ENCODE measurements around the gene AUTS2. TPM values are rescaled to one million over a fixed set of nuclear protein-coding genes. Genes with fewer than 3 reads are reported as not detected.
A peak's percentile ranks its signal among the peaks of the same experiment; 100 is the strongest.

The AUTS2 gene
- total RNA-seq, 2 donors from 2014 or later: 2.9 to 7.9 TPM

DNA sequence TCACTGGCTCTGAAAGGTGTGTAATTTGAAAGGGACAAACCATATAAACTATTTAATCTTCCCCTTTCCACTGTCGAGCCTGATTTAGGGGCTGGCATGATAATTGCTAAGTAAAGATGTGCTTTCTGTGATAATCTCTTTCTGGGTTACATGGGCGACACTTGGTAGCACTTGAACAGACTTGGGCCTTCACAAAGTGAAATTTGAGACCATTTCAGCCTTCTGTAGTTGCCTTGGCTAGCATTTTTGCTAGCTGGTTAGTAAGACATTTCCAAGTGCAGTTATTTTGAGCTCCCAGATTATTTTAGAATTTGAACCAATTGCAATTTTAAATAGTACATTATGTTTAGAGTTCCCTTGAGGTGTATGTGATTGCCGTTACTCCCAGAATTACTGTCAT, 1101.0 kb downstream of the AUTS2 start:
- no peak for DNase-seq
- ATAC-seq (replicated peaks in 1 of 2): no peak
- Mint-ChIP-seq H3K9me3 (no peaks in the 10 kb centered on the region), H3K27ac (no peak overlapping the region), H3K36me3 (ENCODE audit: insufficient read depth in 2 of 2) (no peaks in the 10 kb centered on the region), H3K4me3 (no peak overlapping the region), H3K27me3 (ENCODE audit: low read depth) (peaks cover 34% of the 10 kb centered on the region), H3K4me1 (ENCODE audit: low read depth) (peaks cover 6% of the 10 kb centered on the region)

DNA sequence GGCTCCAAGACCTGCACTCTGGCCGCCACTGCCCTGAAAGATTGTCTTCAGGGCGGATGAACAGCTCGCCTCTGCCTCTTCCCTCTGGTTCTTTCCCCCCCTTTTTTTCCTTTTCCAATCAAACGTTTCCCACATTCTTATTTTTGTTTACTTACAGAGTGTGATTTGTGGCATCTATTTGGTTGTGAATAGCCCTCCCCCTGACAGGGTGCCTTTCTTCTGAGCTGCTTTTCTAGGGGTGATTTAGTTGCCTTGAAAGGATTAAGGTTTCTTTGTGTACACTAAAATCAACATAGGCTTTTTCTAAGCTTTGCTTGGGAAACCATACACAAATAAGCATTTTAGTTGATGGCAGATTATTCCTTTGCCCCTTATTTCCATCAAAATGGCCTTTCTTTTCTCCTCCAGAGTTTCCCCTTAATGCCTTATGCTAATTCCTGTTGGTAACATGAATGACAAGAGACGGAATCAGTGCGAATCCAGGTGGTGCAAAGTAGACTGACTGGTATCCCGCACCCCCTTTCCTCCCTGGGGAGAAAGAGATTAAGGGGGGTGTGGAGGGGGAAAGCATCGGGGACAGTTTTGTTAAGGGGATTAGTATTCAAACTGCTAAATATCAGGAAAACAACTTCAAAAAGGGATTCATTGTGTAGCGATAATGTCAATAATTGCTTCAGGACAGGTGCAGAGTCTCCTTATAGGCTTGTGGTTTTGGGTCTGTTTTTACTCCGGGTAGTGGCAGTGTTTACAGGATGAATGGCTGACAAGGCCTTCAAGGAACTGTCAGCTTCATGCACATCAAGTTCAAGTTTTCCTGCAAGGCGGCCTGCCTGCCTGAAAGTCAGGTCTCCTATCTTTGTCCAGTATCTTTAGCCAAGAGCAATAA, 1102.0 kb downstream of the AUTS2 start:
- Mint-ChIP-seq H3K36me3 (ENCODE audit: insufficient read depth in 2 of 2) (no peaks in the 10 kb centered on the region), H3K9me3 (no peaks in the 10 kb centered on the region), H3K27ac (no peak overlapping the region)

DNA sequence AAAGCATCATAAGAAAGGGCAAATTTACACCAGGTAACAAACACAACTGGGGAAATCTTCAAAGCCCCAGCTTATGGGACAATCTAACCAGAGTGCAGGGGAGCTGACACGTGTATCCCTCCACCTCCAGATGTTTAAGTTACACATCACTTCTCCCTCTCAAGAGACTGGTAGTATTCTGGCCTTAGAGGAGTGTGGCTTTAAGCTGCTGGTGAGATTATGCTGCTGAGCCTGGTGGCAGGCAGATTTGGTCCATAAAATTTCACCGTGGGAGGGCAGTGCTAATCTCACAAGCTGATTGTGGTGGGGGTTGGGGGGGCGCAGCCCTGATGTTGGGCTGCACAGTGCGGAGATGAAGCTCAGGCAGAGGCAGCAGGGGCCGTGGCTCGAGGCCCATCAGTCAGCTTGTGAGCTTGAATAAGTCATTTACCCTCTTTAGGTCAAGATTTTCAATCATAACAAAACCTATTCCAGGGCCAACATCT, 1102.7 kb downstream of the AUTS2 start:
- no peaks in the 10 kb centered on the region for H3K9me3 Mint-ChIP-seq
- no peak overlapping the region for H3K4me3 Mint-ChIP-seq
- no peak for DNase-seq
- ATAC-seq (replicated peaks in 1 of 2): no peak
- H3K27ac Mint-ChIP-seq: no peak overlapping the region
- no peaks in the 10 kb centered on the region for H3K4me1 Mint-ChIP-seq (ENCODE audit: low read depth)
- H3K36me3 Mint-ChIP-seq (ENCODE audit: insufficient read depth in 2 of 2): no peaks in the 10 kb centered on the region
- H3K27me3 Mint-ChIP-seq (ENCODE audit: low read depth): peaks cover 27% of the 10 kb centered on the region

More for the DNA sequence above, 1102.0 kb downstream of the AUTS2 start:
- H3K4me1 Mint-ChIP-seq (ENCODE audit: low read depth): peaks cover 6% of the 10 kb centered on the region
- peaks cover 34% of the 10 kb centered on the region for H3K27me3 Mint-ChIP-seq (ENCODE audit: low read depth)
- no peak for DNase-seq
- H3K4me3 Mint-ChIP-seq: no peak overlapping the region
- ATAC-seq (replicated peaks in 1 of 2): no peak

DNA sequence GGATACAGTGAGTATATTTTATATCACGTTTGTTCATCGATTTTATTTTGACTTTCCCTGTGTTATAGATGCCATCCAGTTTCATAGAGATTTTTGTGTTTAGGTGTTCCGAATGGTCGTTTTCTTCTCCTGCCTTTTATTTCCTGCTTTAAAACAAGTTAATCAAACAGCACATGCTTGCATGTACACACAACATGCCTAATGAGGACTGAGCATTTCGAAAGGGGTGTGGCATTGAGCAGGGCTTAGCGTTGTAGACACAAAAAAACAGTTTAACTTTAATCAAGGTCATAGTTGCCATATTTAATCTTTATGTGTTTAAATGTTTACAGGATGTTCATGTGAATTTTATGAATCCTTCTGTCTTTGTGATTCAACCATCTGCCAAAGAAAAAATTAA, 1103.2 kb downstream of the AUTS2 start:
- Mint-ChIP-seq H3K27me3 (ENCODE audit: low read depth) (peaks cover 23% of the 10 kb centered on the region), H3K4me3 (no peak overlapping the region), H3K9me3 (no peaks in the 10 kb centered on the region), H3K27ac (no peak overlapping the region), H3K4me1 (ENCODE audit: low read depth) (no peaks in the 10 kb centered on the region), H3K36me3 (ENCODE audit: insufficient read depth in 2 of 2) (no peaks in the 10 kb centered on the region)
- DNase-seq (no peak), ATAC-seq (replicated peaks in 1 of 2) (no peak)

DNA sequence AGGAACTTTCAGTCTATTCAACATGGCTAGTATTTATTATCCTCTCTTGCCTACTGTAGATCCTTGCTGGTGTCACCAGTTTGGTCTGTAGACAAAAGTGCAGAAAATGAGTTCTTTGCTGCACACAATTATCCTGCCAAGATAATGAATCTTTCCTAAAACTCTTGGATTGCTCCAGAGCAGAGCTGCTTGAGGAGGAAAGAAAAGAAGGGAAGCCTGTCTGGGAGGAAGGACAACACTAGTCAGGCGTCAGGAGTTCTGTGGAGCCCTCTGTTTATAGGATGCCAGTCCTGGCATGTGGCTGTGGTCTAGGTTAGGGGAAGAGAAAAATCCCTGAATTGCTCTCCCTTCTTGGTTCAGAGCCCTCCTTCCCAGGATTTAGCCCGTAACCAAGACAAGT, 1103.7 kb downstream of the AUTS2 start:
- no peaks in the 10 kb centered on the region for H3K36me3 Mint-ChIP-seq (ENCODE audit: insufficient read depth in 2 of 2)
- DNase-seq: no peak
- H3K4me3 Mint-ChIP-seq: no peak overlapping the region
- no peaks in the 10 kb centered on the region for H3K4me1 Mint-ChIP-seq (ENCODE audit: low read depth)
- H3K27me3 Mint-ChIP-seq (ENCODE audit: low read depth): peaks cover 17% of the 10 kb centered on the region
- H3K27ac Mint-ChIP-seq: no peak overlapping the region
- H3K9me3 Mint-ChIP-seq: no peaks in the 10 kb centered on the region
- no peak for ATAC-seq (replicated peaks in 1 of 2)

DNA sequence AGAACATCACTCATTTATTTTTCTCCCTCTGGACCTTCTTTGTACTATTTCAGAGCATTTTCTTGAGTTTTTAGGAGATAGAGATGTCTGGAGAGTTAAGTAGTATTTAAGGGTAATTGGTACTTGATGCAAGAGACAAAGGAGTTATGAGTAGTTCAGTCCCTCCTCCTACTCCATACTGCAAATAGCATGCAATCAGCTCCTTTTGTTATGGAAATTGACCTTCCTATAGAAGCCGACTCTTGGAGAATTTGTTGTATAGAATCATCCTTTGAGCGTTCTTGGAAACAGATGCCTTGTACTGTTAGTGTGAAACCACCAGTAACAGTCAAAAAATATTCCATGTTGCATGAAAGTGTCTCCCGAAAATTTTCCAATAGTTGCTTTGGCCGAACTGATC, 1105.5 kb downstream of the AUTS2 start:
- ATAC-seq (replicated peaks in 1 of 2): no peak

DNA sequence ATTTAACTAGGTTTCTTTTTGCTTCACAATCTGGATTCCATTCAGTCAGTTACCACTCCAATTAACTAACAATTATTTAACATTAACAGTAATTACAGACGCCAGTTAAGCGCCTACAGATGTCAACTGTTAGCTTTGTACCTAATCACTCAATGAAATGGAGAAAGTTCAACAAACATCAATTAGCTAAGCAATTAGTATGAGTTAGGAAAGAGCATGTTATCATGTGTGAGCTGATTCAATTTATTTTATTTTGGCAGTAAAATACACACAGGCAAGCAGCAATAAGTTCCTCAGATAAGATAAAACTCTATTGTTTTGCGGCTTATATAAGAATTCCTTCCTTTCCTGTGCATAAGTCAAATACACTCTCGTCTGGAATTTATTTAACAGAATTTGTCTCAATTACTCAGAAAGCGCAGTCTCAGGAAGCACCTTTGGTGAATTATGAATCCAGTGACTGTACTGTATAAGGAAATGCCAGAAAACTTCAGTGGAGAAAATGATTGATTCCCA, 1106.6 kb downstream of the AUTS2 start:
- no peaks in the 10 kb centered on the region for H3K36me3 Mint-ChIP-seq (ENCODE audit: insufficient read depth in 2 of 2)
- no peak for ATAC-seq (replicated peaks in 1 of 2)
- no peak for DNase-seq
- peaks cover 2% of the 10 kb centered on the region for H3K4me1 Mint-ChIP-seq (ENCODE audit: low read depth)
- no peaks in the 10 kb centered on the region for H3K9me3 Mint-ChIP-seq
- H3K27me3 Mint-ChIP-seq (ENCODE audit: low read depth): no peaks in the 10 kb centered on the region
- no peak overlapping the region for H3K27ac Mint-ChIP-seq
- no peak overlapping the region for H3K4me3 Mint-ChIP-seq

More for the DNA sequence above, 1105.5 kb downstream of the AUTS2 start:
- no peaks in the 10 kb centered on the region for H3K9me3 Mint-ChIP-seq
- H3K27me3 Mint-ChIP-seq (ENCODE audit: low read depth): no peaks in the 10 kb centered on the region
- H3K4me1 Mint-ChIP-seq (ENCODE audit: low read depth): no peaks in the 10 kb centered on the region
- DNase-seq: no peak
- H3K36me3 Mint-ChIP-seq (ENCODE audit: insufficient read depth in 2 of 2): no peaks in the 10 kb centered on the region
- H3K4me3 Mint-ChIP-seq: no peak overlapping the region
- no peak overlapping the region for H3K27ac Mint-ChIP-seq

DNA sequence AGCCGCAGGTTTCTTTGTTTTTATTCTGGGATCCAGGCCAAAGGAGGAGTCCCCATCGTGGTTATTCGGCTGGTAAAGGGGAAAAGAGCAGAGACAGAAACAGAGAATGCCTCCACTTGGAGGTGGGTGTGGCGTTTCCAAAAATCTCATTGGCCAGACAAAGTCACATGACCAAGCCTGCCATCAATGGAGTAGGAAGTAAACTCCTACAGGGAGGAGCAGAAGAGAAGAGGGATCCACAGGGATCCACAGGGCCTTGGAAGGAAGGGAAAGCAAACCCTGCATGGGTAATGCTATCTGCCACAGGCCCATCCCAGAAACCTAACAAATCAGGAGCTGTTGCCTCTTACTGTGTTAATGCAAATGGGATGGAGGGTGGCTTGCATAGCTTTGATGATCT, 1107.9 kb downstream of the AUTS2 start:
- no peak for DNase-seq
- Mint-ChIP-seq H3K9me3 (no peaks in the 10 kb centered on the region), H3K4me3 (no peak overlapping the region), H3K27ac (no peak overlapping the region), H3K27me3 (ENCODE audit: low read depth) (no peaks in the 10 kb centered on the region), H3K4me1 (ENCODE audit: low read depth) (peaks cover 8% of the 10 kb centered on the region), H3K36me3 (ENCODE audit: insufficient read depth in 2 of 2) (no peaks in the 10 kb centered on the region)
- ATAC-seq (replicated peaks in 1 of 2): no peak

DNA sequence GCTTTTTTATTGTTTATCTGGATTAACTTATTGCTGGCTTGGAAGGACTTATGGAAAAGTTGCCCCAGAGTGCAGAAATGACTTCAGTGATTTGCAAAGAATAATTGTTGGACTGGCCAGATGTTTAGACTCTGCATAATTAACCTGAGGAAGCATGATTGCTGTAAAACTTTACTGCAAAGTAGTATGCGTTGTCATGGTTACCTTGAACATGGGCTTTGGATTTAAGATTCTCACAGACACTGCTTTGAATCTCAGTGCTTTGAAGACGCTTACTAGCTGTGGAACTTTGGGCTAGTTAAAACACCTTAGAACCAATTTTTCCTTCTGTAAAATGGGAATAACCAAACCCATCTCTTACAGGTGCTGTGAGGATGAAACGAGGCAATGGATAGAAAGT, 1108.4 kb downstream of the AUTS2 start:
- Mint-ChIP-seq H3K27me3 (ENCODE audit: low read depth) (no peaks in the 10 kb centered on the region), H3K9me3 (no peaks in the 10 kb centered on the region), H3K27ac (no peak overlapping the region), H3K36me3 (ENCODE audit: insufficient read depth in 2 of 2) (no peaks in the 10 kb centered on the region), H3K4me1 (ENCODE audit: low read depth) (peaks cover 8% of the 10 kb centered on the region), H3K4me3 (no peak overlapping the region)
- no peak for ATAC-seq (replicated peaks in 1 of 2)
- DNase-seq: no peak

DNA sequence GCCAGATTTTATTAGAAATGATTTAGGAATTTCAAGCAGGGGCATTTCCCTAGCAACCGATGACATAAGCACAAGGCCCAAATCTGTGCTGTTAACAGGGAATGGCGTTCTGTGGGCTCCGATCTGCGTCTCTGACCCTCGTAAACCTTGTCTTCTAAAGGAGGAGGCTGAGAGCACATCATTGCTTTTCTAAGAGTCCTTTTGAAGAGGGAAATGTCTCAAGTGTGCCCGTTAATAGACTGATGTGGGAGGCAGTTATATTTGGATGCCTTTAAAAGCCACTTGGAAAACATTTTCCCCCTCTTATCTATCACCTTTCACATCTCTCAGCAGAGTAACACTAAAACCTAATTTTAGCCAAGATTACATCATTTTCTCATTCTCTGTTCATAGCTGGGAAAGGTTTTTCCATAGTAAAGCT, 1109.6 kb downstream of the AUTS2 start:
- no peak overlapping the region for H3K27ac Mint-ChIP-seq
- no peaks in the 10 kb centered on the region for H3K27me3 Mint-ChIP-seq (ENCODE audit: low read depth)
- H3K4me1 Mint-ChIP-seq (ENCODE audit: low read depth): peaks cover 8% of the 10 kb centered on the region
- no peaks in the 10 kb centered on the region for H3K36me3 Mint-ChIP-seq (ENCODE audit: insufficient read depth in 2 of 2)
- H3K4me3 Mint-ChIP-seq: no peak overlapping the region
- no peak for DNase-seq
- no peak for ATAC-seq (replicated peaks in 1 of 2)
- H3K9me3 Mint-ChIP-seq: no peaks in the 10 kb centered on the region

DNA sequence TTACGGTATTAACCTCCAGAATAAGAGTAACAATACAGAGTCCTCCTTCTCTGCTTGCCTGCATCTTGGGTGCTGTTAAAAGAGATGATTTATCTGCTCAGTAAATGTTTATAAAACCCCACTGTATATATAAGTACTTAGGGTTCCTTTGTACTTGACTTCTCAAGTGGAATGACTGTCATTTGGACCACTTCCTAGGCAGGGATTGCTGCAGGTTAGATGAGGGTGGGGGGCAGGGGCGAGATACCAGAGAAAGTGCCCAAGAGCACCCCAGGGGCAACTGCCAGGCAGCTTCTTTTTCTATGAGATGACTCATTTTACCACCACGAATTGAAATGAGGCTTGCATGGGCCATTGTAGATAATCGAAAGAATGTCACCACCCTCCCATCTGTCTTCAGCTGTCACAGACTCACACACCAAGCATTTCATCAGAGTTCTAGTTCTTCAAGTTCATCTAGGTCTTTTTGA, 1111.8 kb downstream of the AUTS2 start:
- Mint-ChIP-seq H3K9me3 (no peaks in the 10 kb centered on the region), H3K27me3 (ENCODE audit: low read depth) (no peaks in the 10 kb centered on the region), H3K4me3 (peak overlapping the region in 1 of 2 donors; percentile 11), H3K36me3 (ENCODE audit: insufficient read depth in 2 of 2) (no peaks in the 10 kb centered on the region), H3K27ac (no peak overlapping the region), H3K4me1 (ENCODE audit: low read depth) (peaks cover 8% of the 10 kb centered on the region)
- peak; percentile 31 to 80 for ATAC-seq (replicated peaks in 1 of 2)
- DNase-seq: peak in 1 of 2 donors; percentile 5

DNA sequence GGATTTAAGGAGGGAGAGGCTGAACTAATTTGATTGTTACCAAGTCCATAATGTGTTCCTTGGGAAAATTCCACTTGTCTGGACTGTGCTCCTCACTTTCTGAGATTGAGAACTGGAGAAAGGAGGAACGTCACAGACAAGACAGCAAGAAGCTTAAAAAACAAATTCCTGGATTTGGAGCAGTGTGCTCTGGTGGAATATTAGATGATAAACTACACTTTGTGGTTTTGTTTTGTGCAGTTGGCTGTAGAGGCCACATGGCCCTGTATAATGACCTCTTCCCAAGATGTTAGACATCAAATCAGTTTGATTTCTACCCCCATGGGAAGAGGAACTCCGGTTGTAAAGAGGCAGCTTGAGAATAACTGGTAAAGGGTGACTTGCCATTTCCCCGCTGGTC, 1112.4 kb downstream of the AUTS2 start:
- no peaks in the 10 kb centered on the region for H3K27me3 Mint-ChIP-seq (ENCODE audit: low read depth)
- H3K27ac Mint-ChIP-seq: no peak overlapping the region
- H3K4me1 Mint-ChIP-seq (ENCODE audit: low read depth): peaks cover 8% of the 10 kb centered on the region
- ATAC-seq (replicated peaks in 1 of 2) (no peak), DNase-seq (no peak)
- H3K9me3 Mint-ChIP-seq: no peaks in the 10 kb centered on the region
- no peak overlapping the region for H3K4me3 Mint-ChIP-seq
- H3K36me3 Mint-ChIP-seq (ENCODE audit: insufficient read depth in 2 of 2): peaks cover 0 to 3% of the 10 kb centered on the region in 2 donors

DNA sequence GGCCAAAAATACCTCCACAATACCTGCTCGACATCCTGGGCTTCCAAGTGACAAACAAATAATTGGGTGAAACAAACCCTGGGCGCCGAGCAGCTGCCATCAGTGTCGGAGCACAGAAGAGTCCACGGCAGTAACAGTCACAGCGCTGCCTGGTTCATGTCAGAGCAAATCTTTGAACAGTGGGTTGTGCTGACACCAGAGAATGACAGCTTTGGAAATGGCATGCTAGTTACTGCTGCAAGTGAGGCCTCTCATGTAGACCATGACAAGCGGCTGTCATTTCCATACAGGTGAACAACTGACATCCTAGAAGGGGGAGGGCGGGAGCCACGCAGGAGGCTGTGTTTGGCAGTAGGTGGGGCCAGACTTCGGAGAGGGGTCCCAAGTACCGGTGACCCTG, 1113.2 kb downstream of the AUTS2 start:
- no peaks in the 10 kb centered on the region for H3K9me3 Mint-ChIP-seq
- H3K27ac Mint-ChIP-seq: no peak overlapping the region
- no peak for ATAC-seq (replicated peaks in 1 of 2)
- no peaks in the 10 kb centered on the region for H3K27me3 Mint-ChIP-seq (ENCODE audit: low read depth)
- peaks cover 8% of the 10 kb centered on the region for H3K4me1 Mint-ChIP-seq (ENCODE audit: low read depth)
- DNase-seq: no peak
- peaks cover 0 to 4% of the 10 kb centered on the region in 2 donors for H3K36me3 Mint-ChIP-seq (ENCODE audit: insufficient read depth in 2 of 2)
- H3K4me3 Mint-ChIP-seq: no peak overlapping the region

Measured in activated T-cell treated with anti-CD3 and anti-CD28 coated beads, Interleukin-2, amount 50 U/mL, for 72 hours (primary cell).